ENCODE measurements around the gene ANXA2R.
"Not testable (repeated sequence)": the region's sequence is repeated elsewhere in the genome, so short reads cannot be mapped to it uniquely, and the experiment has no call there.

ANXA2R gene

DNA sequence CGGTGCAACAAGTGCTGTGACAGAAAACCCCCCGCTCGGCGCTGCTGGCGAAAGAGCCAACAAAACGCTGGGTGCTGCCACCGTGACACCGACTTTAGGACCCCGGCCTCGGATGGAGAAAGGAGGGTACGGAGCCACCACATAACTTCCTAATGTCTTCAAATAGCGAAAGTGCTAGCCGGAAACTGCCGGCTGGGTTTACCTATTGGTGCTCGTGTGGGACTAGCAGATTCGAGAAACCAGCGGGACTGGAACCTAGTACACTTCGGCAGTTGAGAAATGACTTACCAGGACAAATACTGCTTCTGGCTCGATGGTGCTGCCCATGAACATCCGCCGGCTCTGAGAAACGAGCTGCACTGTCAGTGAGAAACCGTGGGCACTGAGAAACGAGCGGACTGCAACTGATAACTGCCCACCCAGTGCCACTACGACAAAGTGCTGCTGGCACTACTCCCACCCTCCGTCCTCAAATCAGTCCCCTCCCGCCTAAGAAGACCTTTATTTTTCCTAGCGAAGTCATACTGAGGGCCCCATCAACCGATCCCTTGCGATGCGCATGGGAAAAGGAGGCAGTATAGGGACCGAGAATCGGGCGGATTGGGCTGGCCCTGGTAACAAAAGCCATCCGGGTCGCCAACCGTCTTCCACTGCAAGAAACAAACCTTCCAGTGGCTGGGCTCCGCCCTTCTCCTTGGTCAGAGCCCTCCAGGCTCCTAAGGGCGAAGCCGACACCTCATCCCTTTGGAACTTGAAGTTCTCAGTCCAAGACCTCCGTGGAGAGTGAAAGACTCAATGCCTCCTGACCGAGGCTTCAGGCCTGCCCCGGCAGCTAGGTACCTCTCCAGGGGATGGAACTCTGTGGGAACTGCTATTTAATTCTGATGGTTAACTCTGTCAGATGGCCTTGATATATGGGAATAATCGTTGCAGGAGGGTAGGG, 27.0 kb upstream of the ANXA2R start:
- Mint-ChIP-seq H3K36me3 (peaks cover 13% of the 10 kb centered on the region), H3K27me3 (no peaks in the 10 kb centered on the region), H3K4me1 (peaks cover 30% of the 10 kb centered on the region), H3K4me3 (peak overlapping the region; percentile 100), H3K27ac (peak overlapping the region; percentile 97), H3K9me3 (no peaks in the 10 kb centered on the region)
- ATAC-seq (ENCODE audit: low read depth) (peak; percentile 51), DNase-seq (ENCODE audit: low spot score in 2 of 2) (peak; percentile 91 to 97)

DNA sequence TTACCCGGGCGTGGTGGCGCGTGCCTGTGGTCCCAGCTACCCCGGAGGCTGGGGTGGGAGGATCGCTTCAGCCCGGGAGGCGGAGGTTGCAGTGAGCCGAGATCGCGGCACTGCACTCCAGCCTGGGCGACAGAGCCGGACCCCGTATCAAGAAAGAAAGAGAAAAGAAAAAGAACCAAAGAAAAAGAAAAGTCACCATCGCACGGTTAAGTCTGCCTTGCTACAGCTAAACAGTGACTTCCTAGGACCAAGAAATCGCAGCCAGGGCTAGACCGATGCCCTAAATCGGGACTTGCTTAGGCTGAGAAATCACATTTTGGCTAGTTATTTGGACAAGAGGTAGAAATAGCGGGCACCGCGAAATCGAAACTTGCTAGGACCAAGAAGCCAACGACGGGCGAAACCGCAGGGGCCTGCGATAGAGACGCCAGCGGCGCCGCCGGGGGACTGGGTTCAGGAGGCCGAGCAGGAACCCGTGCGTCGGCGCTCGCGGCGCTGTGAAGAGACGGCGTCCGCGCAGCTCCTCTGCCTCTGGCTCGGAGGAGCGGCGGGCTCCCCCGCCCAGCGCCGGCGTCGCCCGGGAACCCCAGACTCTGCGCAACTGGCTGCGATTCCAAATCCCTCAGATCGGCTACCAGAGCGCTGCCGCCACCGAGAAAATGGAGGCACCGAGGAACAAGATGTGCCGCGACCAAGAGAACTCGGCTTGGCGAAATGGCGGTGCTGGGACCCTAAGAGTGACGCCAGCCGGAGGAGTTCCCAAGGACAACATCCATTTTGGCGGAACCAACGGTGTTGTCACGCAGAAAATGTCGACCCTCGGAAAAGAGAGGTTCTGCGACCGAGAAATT, 26.1 kb upstream of the ANXA2R start:
- Mint-ChIP-seq H3K27me3 (no peaks in the 10 kb centered on the region), H3K9me3 (no peaks in the 10 kb centered on the region), H3K36me3 (peaks cover 14% of the 10 kb centered on the region), H3K4me3 (peak overlapping the region; percentile 100), H3K4me1 (peaks cover 32% of the 10 kb centered on the region), H3K27ac (peak overlapping the region; percentile 97)
- DNase-seq (ENCODE audit: low spot score in 2 of 2) (peak; percentile 75 to 80), ATAC-seq (ENCODE audit: low read depth) (peak; percentile 48)

DNA sequence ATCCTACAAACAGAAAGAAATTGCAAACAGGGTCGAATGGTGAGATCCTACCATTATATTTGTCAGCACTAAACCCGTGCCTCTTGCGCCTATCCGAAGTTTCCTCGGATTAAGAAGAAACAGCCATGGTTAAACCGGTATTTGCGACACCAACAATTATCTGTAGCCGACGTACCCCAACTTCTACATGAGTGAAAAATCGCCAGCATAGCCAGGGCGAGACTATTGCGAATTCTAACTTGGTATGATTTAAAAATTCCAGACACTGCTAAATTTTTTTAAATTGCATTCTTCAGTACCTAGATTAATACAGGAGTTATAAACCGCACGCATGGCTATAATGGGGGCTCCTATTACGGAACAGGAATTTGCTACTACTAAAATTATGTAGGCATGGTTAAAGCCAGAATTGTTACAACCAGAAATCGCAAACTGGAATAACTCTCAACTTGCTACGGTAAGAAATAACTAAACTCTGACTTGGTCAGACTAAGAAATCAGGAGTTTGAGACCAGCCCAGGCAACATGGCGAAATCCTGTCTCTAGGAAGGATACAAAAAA, 25.3 kb upstream of the ANXA2R start:
- peak overlapping the region; percentile 97 for H3K27ac Mint-ChIP-seq
- peaks cover 26% of the 10 kb centered on the region for H3K4me1 Mint-ChIP-seq
- H3K4me3 Mint-ChIP-seq: peak overlapping the region; percentile 100
- H3K9me3 Mint-ChIP-seq: no peaks in the 10 kb centered on the region
- DNase-seq (ENCODE audit: low spot score in 2 of 2): peak in 1 of 2 donors; percentile 58
- H3K27me3 Mint-ChIP-seq: no peaks in the 10 kb centered on the region
- H3K36me3 Mint-ChIP-seq: peaks cover 8% of the 10 kb centered on the region
- no peak for ATAC-seq (ENCODE audit: low read depth)

GRCh38 chr5:43063721-43064171, 23.6 kb upstream of the ANXA2R start:
- H3K4me1 Mint-ChIP-seq: peaks cover 20% of the 10 kb centered on the region
- ATAC-seq (ENCODE audit: low read depth) (no peak), DNase-seq (ENCODE audit: low spot score in 2 of 2) (no peak)
- peaks cover 10% of the 10 kb centered on the region for H3K36me3 Mint-ChIP-seq
- peak overlapping the region; percentile 97 for H3K27ac Mint-ChIP-seq
- no peaks in the 10 kb centered on the region for H3K27me3 Mint-ChIP-seq
- H3K4me3 Mint-ChIP-seq: peak overlapping the region; percentile 57
- H3K9me3 Mint-ChIP-seq: peaks cover 2% of the 10 kb centered on the region

DNA sequence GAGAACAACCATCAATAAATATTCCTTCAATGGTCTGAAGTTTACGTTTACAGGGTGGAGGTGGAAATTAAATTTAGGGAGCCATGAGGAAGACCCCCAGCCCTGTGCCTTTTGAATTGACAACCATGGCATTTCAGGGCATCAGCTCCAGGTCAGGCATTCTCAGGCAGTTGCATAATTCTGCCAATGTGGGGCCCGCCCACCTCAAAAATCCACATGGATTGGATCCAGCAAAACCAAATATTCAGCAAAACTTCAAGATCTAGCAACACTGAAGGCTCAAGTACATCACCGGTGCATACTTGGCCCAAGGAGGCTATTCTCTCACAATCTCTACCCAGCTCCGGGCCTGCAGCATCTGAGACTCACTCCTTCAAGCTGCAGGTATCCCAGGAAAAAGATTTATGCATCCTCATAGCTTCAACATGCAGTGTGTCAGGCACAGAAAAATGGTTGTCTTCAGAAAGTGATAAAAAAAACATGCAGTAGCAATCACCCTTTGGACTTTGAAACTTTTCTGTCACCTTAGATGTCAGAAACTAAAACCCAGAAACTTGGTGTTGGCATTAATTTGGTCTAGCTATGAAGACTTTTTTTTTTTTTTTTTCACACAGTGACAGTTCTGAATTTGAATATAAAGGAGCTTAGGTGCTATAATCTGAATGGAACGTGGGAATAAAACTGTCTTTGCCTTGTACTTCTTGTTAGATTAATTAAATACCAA, 21.4 kb upstream of the ANXA2R start:
- DNase-seq (ENCODE audit: low spot score in 2 of 2): no peak
- no peak overlapping the region for H3K27ac Mint-ChIP-seq
- peaks cover 6% of the 10 kb centered on the region for H3K4me1 Mint-ChIP-seq
- H3K27me3 Mint-ChIP-seq: no peaks in the 10 kb centered on the region
- no peak overlapping the region for H3K4me3 Mint-ChIP-seq
- no peak for ATAC-seq (ENCODE audit: low read depth)
- H3K9me3 Mint-ChIP-seq: peaks cover 2% of the 10 kb centered on the region
- H3K36me3 Mint-ChIP-seq: peaks cover 9% of the 10 kb centered on the region

DNA sequence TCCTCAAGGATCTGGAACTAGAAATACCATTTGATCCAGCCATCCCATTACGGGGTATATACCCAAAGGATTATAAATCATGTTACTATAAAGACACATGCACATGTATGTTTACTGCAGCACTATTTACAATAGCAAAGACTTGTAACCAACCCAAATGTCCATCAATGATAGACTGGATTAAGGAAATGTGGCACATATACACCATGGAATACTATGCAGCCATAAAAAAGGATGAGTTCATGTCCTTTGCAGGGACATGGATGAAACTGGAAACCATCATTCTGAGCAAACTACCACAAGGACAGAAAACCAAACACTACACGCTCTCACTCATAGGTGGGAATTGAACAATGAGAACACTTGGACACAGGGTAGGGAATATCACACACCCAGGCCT, 19.9 kb upstream of the ANXA2R start:
- not testable (repeated sequence) for DNase-seq (ENCODE audit: low spot score in 2 of 2); ATAC-seq (ENCODE audit: low read depth); H3K27ac Mint-ChIP-seq; H3K9me3 Mint-ChIP-seq; H3K4me1 Mint-ChIP-seq; H3K27me3 Mint-ChIP-seq; H3K4me3 Mint-ChIP-seq
- peaks cover 15% of the 10 kb centered on the region for H3K36me3 Mint-ChIP-seq

- H3K9me3 Mint-ChIP-seq: not testable (repeated sequence)
Observed at GRCh38 chr5:43055098-43055497, 15.0 kb upstream of the ANXA2R start.

DNA sequence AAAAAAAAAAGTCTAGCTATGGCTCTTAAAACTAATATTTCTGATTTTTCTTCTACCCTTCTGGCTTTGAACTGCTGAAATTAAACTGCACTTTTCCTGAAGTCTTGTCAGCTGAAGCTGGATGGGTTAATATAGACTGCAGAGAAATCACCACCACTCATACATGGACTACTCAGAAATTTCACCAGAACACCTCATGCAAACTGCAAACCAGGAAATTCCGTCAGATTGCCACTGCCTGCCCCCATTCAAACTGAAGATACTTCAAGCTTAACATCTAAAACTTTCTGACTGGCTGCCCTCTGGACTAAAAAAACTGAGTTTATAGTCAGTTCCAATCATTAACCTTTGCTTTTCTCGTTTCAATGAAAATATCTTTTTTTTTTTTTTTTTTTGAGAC, 11.6 kb upstream of the ANXA2R start:
- no peak for DNase-seq (ENCODE audit: low spot score in 2 of 2)
- no peak for ATAC-seq (ENCODE audit: low read depth)
- peaks cover 24% of the 10 kb centered on the region for H3K36me3 Mint-ChIP-seq

More at GRCh38 chr5:43055098-43055497, 15.0 kb upstream of the ANXA2R start:
- not testable (repeated sequence) for H3K27ac Mint-ChIP-seq; H3K27me3 Mint-ChIP-seq; DNase-seq (ENCODE audit: low spot score in 2 of 2); H3K4me3 Mint-ChIP-seq; ATAC-seq (ENCODE audit: low read depth); H3K4me1 Mint-ChIP-seq
- H3K36me3 Mint-ChIP-seq: peaks cover 29% of the 10 kb centered on the region

DNA sequence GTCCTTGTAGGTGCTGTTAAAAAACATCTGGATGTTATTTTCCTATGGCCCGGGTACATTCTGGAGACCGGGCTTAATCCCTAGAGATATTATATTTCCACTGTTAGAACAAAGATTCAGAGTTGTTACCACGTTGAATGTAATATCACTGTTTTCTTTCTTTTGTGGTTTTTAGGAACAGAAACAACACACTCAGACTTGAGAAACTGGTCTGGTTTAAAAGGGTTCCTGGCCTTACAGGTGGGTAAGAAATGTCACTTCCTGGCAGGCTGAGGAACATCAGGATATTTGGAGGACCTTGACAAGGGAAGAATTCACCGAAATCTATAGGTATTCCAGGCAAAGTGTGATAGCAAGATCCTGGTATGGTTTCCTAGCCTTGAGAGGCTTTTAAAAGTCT, 10.3 kb upstream of the ANXA2R start:
- peaks cover 6% of the 10 kb centered on the region for H3K4me1 Mint-ChIP-seq
- no peak overlapping the region for H3K4me3 Mint-ChIP-seq
- H3K27ac Mint-ChIP-seq: no peak overlapping the region
- no peaks in the 10 kb centered on the region for H3K27me3 Mint-ChIP-seq
- ATAC-seq (ENCODE audit: low read depth) (no peak), DNase-seq (ENCODE audit: low spot score in 2 of 2) (no peak)
- no peaks in the 10 kb centered on the region for H3K9me3 Mint-ChIP-seq
- peaks cover 22% of the 10 kb centered on the region for H3K36me3 Mint-ChIP-seq

More for the DNA sequence above, 11.6 kb upstream of the ANXA2R start:
- H3K27me3 Mint-ChIP-seq: no peaks in the 10 kb centered on the region
- H3K4me3 Mint-ChIP-seq: no peak overlapping the region
- H3K9me3 Mint-ChIP-seq: peaks cover 3% of the 10 kb centered on the region
- no peak overlapping the region for H3K27ac Mint-ChIP-seq
- H3K4me1 Mint-ChIP-seq: peaks cover 3% of the 10 kb centered on the region

- H3K4me1 Mint-ChIP-seq: peaks cover 6% of the 10 kb centered on the region
Observed at GRCh38 chr5:43049236-43049635, 9.1 kb upstream of the ANXA2R start.

GRCh38 chr5:43046474-43046873, 6.4 kb upstream of the ANXA2R start:
- no peak for ATAC-seq (ENCODE audit: low read depth)
- Mint-ChIP-seq H3K36me3 (peaks cover 5% of the 10 kb centered on the region), H3K4me3 (no peak overlapping the region), H3K4me1 (peaks cover 11% of the 10 kb centered on the region), H3K27me3 (no peaks in the 10 kb centered on the region), H3K27ac (peak overlapping the region; percentile 53), H3K9me3 (no peaks in the 10 kb centered on the region)
- DNase-seq (ENCODE audit: low spot score in 2 of 2): no peak

More at GRCh38 chr5:43049236-43049635, 9.1 kb upstream of the ANXA2R start:
- no peak overlapping the region for H3K4me3 Mint-ChIP-seq
- no peaks in the 10 kb centered on the region for H3K27me3 Mint-ChIP-seq
- ATAC-seq (ENCODE audit: low read depth) (no peak), DNase-seq (ENCODE audit: low spot score in 2 of 2) (no peak)
- H3K9me3 Mint-ChIP-seq: no peaks in the 10 kb centered on the region
- peaks cover 14% of the 10 kb centered on the region for H3K36me3 Mint-ChIP-seq
- no peak overlapping the region for H3K27ac Mint-ChIP-seq

GRCh38 chr5:43045236-43045635, 5.1 kb upstream of the ANXA2R start:
- no peak for ATAC-seq (ENCODE audit: low read depth)
- Mint-ChIP-seq H3K4me3 (no peak overlapping the region), H3K27me3 (no peaks in the 10 kb centered on the region), H3K27ac (no peak overlapping the region), H3K9me3 (no peaks in the 10 kb centered on the region), H3K36me3 (peaks cover 3% of the 10 kb centered on the region), H3K4me1 (peaks cover 13% of the 10 kb centered on the region)
- DNase-seq (ENCODE audit: low spot score in 2 of 2): no peak

- H3K36me3 Mint-ChIP-seq: peaks cover 3% of the 10 kb centered on the region
- H3K4me3 Mint-ChIP-seq: no peak overlapping the region
- ATAC-seq (ENCODE audit: low read depth) (no peak), DNase-seq (ENCODE audit: low spot score in 2 of 2) (no peak)
- H3K27ac Mint-ChIP-seq: no peak overlapping the region
- H3K4me1 Mint-ChIP-seq: peaks cover 17% of the 10 kb centered on the region
- no peaks in the 10 kb centered on the region for H3K27me3 Mint-ChIP-seq
- H3K9me3 Mint-ChIP-seq: no peaks in the 10 kb centered on the region
Observed at GRCh38 chr5:43044181-43044914, 4.2 kb upstream of the ANXA2R start.
